ENCODE measurements around the gene UTS2B. TPM values are rescaled to one million over a fixed set of nuclear protein-coding genes. Genes with fewer than 3 reads are reported as not detected.

UTS2B gene
- polyA plus RNA-seq, 1 experiment, result 0.40 TPM

- POLR2A ChIA-PET, result no interaction called here
- DNase-seq (ENCODE audit: low read depth), result no peak
- TF ChIP-seq CTCF (IDR thresholded peaks at IDR 0.05; ENCODE audit: insufficient read depth, low read depth, low read length), result no peak
- Histone ChIP-seq H3K36me3 (ENCODE audit: control insufficient read depth, insufficient read depth, low read length) (no peaks in the 10 kb centered on the region), H3K4me3 (ENCODE audit: low read depth, low read length) (no peak overlapping the region), H3K27me3 (ENCODE audit: control insufficient read depth, insufficient read depth, low read length) (no peaks in the 10 kb centered on the region)
- CTCF ChIA-PET, result interaction anchor here (0.7 to 1.5 kb wide), 5 partner anchors 13 to 760 kb away, joined by 3 to 4 read pairs (median 3); no protein-coding TSS in a partner anchor
These were observed 60.8 kb downstream of the UTS2B start for GRCh38 chr3:191269289-191270085.

GRCh38 chr3:191268737-191269136 lies 61.6 kb downstream of the UTS2B start:
- Histone ChIP-seq H3K27me3 (ENCODE audit: control insufficient read depth, insufficient read depth, low read length) (no peaks in the 10 kb centered on the region), H3K4me3 (ENCODE audit: low read depth, low read length) (no peak overlapping the region), H3K36me3 (ENCODE audit: control insufficient read depth, insufficient read depth, low read length) (no peaks in the 10 kb centered on the region)
- ChIA-PET CTCF (interaction anchor here (1.2 to 1.5 kb wide), 2 partner anchors 13 to 23 kb away, joined by 3 read pairs; no protein-coding TSS in a partner anchor), POLR2A (no interaction called here)
- TF ChIP-seq CTCF (IDR thresholded peaks at IDR 0.05; ENCODE audit: insufficient read depth, low read depth, low read length), result no peak
- DNase-seq (ENCODE audit: low read depth), result no peak

- H3K4me3 ChIP-seq (ENCODE audit: low read depth, low read length), result no peak overlapping the region
These were observed 66.5 kb downstream of the UTS2B start for GRCh38 chr3:191263850-191264249.

GRCh38 chr3:191263365-191263764 lies 67.0 kb downstream of the UTS2B start:
- CTCF ChIA-PET, result no interaction called here
- TF ChIP-seq CTCF (IDR thresholded peaks at IDR 0.05; ENCODE audit: insufficient read depth, low read depth, low read length), result no peak
- Histone ChIP-seq H3K36me3 (ENCODE audit: control insufficient read depth, insufficient read depth, low read length) (no peaks in the 10 kb centered on the region), H3K4me3 (ENCODE audit: low read depth, low read length) (no peak overlapping the region), H3K27me3 (ENCODE audit: control insufficient read depth, insufficient read depth, low read length) (no peaks in the 10 kb centered on the region)
- POLR2A ChIA-PET, result no interaction called here
- no peak for DNase-seq (ENCODE audit: low read depth)

More at GRCh38 chr3:191263850-191264249, 66.5 kb downstream of the UTS2B start:
- no peaks in the 10 kb centered on the region for H3K27me3 ChIP-seq (ENCODE audit: control insufficient read depth, insufficient read depth, low read length)
- H3K36me3 ChIP-seq (ENCODE audit: control insufficient read depth, insufficient read depth, low read length), result no peaks in the 10 kb centered on the region
- CTCF ChIA-PET, result no interaction called here
- TF ChIP-seq CTCF (IDR thresholded peaks at IDR 0.05; ENCODE audit: insufficient read depth, low read depth, low read length), result no peak
- DNase-seq (ENCODE audit: low read depth), result no peak
- POLR2A ChIA-PET, result no interaction called here

GRCh38 chr3:191262650-191263049 lies 67.7 kb downstream of the UTS2B start:
- ChIA-PET CTCF (no interaction called here), POLR2A (no interaction called here)
- no peaks in the 10 kb centered on the region for H3K36me3 ChIP-seq (ENCODE audit: control insufficient read depth, insufficient read depth, low read length)
- TF ChIP-seq CTCF (IDR thresholded peaks at IDR 0.05; ENCODE audit: insufficient read depth, low read depth, low read length), result no peak
- H3K27me3 ChIP-seq (ENCODE audit: control insufficient read depth, insufficient read depth, low read length), result no peaks in the 10 kb centered on the region
- DNase-seq (ENCODE audit: low read depth), result no peak
- no peak overlapping the region for H3K4me3 ChIP-seq (ENCODE audit: low read depth, low read length)
